ENCODE data around the gene RPS6KA3. TPM values are rescaled to one million over a fixed set of nuclear protein-coding genes. Genes with fewer than 3 reads are reported as not detected.

The RPS6KA3 gene
- total RNA-seq, 6 experiments from 2014 or later: 36.0 to 63.7 (median 44.7) TPM

GRCh38 chrX:20141281-20142220 lies 125.2 kb downstream of the RPS6KA3 start, which contains the start of gene EIF1AX:
Gene EIF1AX (minus strand): TSS chrX:20141838. CDS start chrX:20141640, 198 bp downstream.
- DNase-seq: peak; percentile 97 to 100 (median 99)
- H3K27ac ChIP-seq: peak within 1 kb of the TSS; percentile 84 to 93 (median 89)
- WGBS (ENCODE audit: insufficient coverage, low coverage, low lambda C conversion rate, missing lambda C conversion rate): 6% methylated on average over 48 of the region's 82 CpGs
- peaks cover 0 to 19% (median 4%) of the 10 kb centered on the region in 4 donors for H3K36me3 ChIP-seq
- H3K4me1 ChIP-seq: peaks cover 0 to 14% (median 1%) of the 10 kb centered on the region in 4 donors
- no peak for TF ChIP-seq CTCF (IDR thresholded peaks at IDR 0.05)
- TF ChIP-seq POLR2A (IDR thresholded peaks at IDR 0.05): peak; percentile 94
- H3K9me3 ChIP-seq: no peaks in the 10 kb centered on the region
- H3K27me3 ChIP-seq: no peaks in the 10 kb centered on the region
- intact Hi-C loops (cut with DNase I): no loop called here
- peak within 1 kb of the TSS; percentile 67 to 93 (median 88) for H3K4me3 ChIP-seq
- peak; percentile 98 to 100 (median 99) for ATAC-seq

GRCh38 chrX:20140420-20140819 lies 126.3 kb downstream of the RPS6KA3 start:
- 21% methylated on average over 3 of the region's 3 CpGs for WGBS (ENCODE audit: insufficient coverage, low coverage, low lambda C conversion rate, missing lambda C conversion rate)
- Histone ChIP-seq H3K27me3 (no peaks in the 10 kb centered on the region), H3K4me1 (peaks cover 0 to 14% (median 1%) of the 10 kb centered on the region in 4 donors), H3K9me3 (no peaks in the 10 kb centered on the region), H3K36me3 (peaks cover 0 to 29% (median 4%) of the 10 kb centered on the region in 4 donors), H3K27ac (no peak overlapping the region), H3K4me3 (peak overlapping the region; percentile 67 to 93 (median 88))
- intact Hi-C loops (cut with DNase I): no loop called here
- ATAC-seq (no peak), DNase-seq (no peak)
- TF ChIP-seq POLR2A (IDR thresholded peaks at IDR 0.05) (no peak), CTCF (IDR thresholded peaks at IDR 0.05) (no peak)

- Histone ChIP-seq H3K4me1 (peaks cover 0 to 14% (median 1%) of the 10 kb centered on the region in 4 donors), H3K36me3 (peaks cover 2 to 33% (median 4%) of the 10 kb centered on the region in 4 donors), H3K27me3 (no peaks in the 10 kb centered on the region), H3K9me3 (no peaks in the 10 kb centered on the region), H3K27ac (no peak overlapping the region), H3K4me3 (peak overlapping the region in 1 of 3 donors; percentile 93)
- ATAC-seq: no peak
- TF ChIP-seq CTCF (IDR thresholded peaks at IDR 0.05): no peak
- no peak for TF ChIP-seq POLR2A (IDR thresholded peaks at IDR 0.05)
- intact Hi-C loops (cut with DNase I): no loop called here
- WGBS (ENCODE audit: insufficient coverage, low coverage, low lambda C conversion rate, missing lambda C conversion rate): 69% methylated on average over 2 of the region's 2 CpGs
- DNase-seq: no peak
These were observed 126.7 kb downstream of the RPS6KA3 start for GRCh38 chrX:20139966-20140365.

- no peak overlapping the region for H3K4me3 ChIP-seq
- H3K27me3 ChIP-seq: no peaks in the 10 kb centered on the region
- H3K27ac ChIP-seq: no peak overlapping the region
- ATAC-seq (no peak), DNase-seq (no peak)
- peaks cover 0 to 14% (median 1%) of the 10 kb centered on the region in 4 donors for H3K4me1 ChIP-seq
- TF ChIP-seq POLR2A (IDR thresholded peaks at IDR 0.05) (no peak), CTCF (IDR thresholded peaks at IDR 0.05) (no peak)
- 79% methylated on average over 5 of the region's 5 CpGs for WGBS (ENCODE audit: insufficient coverage, low coverage, low lambda C conversion rate, missing lambda C conversion rate)
- H3K9me3 ChIP-seq: no peaks in the 10 kb centered on the region
- intact Hi-C loops (cut with DNase I): no loop called here
- peaks cover 3 to 73% (median 21%) of the 10 kb centered on the region in 4 donors for H3K36me3 ChIP-seq
These were observed 130.8 kb downstream of the RPS6KA3 start for GRCh38 chrX:20135944-20136343.

All from right lobe of liver (tissue), 6 donors.